ENCODE data around the gene ZBTB25. TPM values are rescaled to one million over a fixed set of nuclear protein-coding genes. Genes with fewer than 3 reads are reported as not detected.
A peak's percentile ranks its signal among the peaks of the same experiment; 100 is the strongest.

The ZBTB25 gene
- total RNA-seq, 1 experiment from 2014 or later = 10.0 TPM

DNA sequence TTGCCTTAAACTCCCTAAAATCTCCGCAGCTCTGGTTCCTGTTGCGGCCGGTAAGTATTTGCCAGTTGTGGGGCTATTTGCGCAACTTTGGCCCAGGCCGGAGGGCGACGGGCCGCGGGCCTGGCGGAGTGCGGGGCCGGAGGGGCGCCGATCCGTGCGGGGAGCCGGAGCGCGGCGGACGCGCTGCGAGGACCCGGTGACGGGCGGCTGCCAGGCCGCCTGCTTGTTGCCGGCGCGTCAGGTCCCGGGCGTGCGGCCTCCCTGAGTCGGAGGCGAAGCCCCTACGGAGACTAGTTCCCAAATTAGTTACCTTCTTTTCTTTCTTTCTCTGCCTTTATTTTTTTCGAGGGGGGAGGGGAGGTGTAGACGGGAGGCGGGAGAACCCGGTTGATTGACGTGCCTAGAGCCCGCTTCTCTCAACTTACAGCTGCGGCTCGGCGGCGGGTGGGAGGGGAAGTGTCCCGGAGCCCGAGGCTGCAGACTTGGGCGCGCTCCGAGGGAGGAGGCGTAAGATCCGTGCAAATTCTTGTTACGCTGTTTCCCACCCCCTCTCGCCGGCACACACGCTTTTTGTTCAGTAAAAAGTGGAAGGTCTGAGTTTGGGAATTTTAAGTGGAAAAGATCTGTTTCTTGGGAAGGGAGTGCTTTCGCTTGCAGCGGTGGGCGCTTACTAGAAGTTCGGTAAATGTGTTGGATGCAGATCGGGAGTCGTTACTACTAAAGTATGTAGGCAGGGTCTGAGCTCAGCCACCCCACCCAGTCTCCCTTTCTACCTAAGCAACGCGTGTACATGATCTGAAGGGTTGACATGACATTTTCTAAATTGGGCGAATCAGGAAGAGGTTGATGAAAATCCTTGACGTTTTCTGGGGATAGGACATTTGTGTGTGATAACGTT lies 1.5 kb upstream of the ZBTB25 start:
- TF ChIP-seq, protein P1, sequence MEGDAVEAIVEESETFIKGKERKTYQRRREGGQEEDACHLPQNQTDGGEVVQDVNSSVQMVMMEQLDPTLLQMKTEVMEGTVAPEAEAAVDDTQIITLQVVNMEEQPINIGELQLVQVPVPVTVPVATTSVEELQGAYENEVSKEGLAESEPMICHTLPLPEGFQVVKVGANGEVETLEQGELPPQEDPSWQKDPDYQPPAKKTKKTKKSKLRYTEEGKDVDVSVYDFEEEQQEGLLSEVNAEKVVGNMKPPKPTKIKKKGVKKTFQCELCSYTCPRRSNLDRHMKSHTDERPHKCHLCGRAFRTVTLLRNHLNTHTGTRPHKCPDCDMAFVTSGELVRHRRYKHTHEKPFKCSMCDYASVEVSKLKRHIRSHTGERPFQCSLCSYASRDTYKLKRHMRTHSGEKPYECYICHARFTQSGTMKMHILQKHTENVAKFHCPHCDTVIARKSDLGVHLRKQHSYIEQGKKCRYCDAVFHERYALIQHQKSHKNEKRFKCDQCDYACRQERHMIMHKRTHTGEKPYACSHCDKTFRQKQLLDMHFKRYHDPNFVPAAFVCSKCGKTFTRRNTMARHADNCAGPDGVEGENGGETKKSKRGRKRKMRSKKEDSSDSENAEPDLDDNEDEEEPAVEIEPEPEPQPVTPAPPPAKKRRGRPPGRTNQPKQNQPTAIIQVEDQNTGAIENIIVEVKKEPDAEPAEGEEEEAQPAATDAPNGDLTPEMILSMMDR (IDR thresholded peaks at IDR 0.05; ENCODE audit: insufficient read depth in 1 of 2, low read depth in 1 of 2, low read length in 1 of 2, severe bottlenecking in 1 of 2, unreplicated experiment in 1 of 2) = no peak
- Histone ChIP-seq H3K36me3 (ENCODE audit: control insufficient read depth, insufficient read depth, low read length) (no peaks in the 10 kb centered on the region), H3K4me1 (peaks cover 33% of the 10 kb centered on the region), H3K4me3 (ENCODE audit: low read depth, low read length) (peak overlapping the region; percentile 97), H3K27me3 (replicated peaks; ENCODE audit: control insufficient read depth, insufficient read depth, low read length) (no peaks in the 10 kb centered on the region), H3K9me3 (no peaks in the 10 kb centered on the region)
- ChIA-PET POLR2A (interaction anchor here (0.6 to 1.7 kb wide), 9 partner anchors 98 to 863 kb away, joined by 3 to 14 read pairs (median 4); partner anchors contain the start of genes MTHFD1, PLEKHG3 and WDR89), CTCF (interaction anchor here (0.6 to 0.8 kb wide), 3 partner anchors 78 to 406 kb away, joined by 3 to 4 read pairs (median 3); no protein-coding TSS in a partner anchor)
- H3K4me3 Mint-ChIP-seq (ENCODE audit: unreplicated experiment) = peak overlapping the region; percentile 78
- H3K36me3 Mint-ChIP-seq (ENCODE audit: insufficient read depth, unreplicated experiment) = peaks cover 39% of the 10 kb centered on the region
- DNase-seq = peak; percentile 88 to 90
- intact Hi-C loops (cut with micrococcal nuclease; ENCODE audit: unreplicated experiment) = loop anchor here (1.0 to 10.0 kb wide), 4 partner anchors 118 to 390 kb away; partner anchors contain the start of genes MTHFD1 and PLEKHG3
- peak overlapping the region; percentile 81 for H3K27ac Mint-ChIP-seq (ENCODE audit: unreplicated experiment)
- no peaks in the 10 kb centered on the region for H3K9me3 Mint-ChIP-seq (ENCODE audit: unreplicated experiment)
- TSS peak; percentile 42 for BruUV-seq (replicated peaks)
- H3K27me3 Mint-ChIP-seq (ENCODE audit: insufficient read depth, unreplicated experiment) = no peaks in the 10 kb centered on the region
- H3K4me1 Mint-ChIP-seq (ENCODE audit: low read depth, unreplicated experiment) = peaks cover 19% of the 10 kb centered on the region

DNA sequence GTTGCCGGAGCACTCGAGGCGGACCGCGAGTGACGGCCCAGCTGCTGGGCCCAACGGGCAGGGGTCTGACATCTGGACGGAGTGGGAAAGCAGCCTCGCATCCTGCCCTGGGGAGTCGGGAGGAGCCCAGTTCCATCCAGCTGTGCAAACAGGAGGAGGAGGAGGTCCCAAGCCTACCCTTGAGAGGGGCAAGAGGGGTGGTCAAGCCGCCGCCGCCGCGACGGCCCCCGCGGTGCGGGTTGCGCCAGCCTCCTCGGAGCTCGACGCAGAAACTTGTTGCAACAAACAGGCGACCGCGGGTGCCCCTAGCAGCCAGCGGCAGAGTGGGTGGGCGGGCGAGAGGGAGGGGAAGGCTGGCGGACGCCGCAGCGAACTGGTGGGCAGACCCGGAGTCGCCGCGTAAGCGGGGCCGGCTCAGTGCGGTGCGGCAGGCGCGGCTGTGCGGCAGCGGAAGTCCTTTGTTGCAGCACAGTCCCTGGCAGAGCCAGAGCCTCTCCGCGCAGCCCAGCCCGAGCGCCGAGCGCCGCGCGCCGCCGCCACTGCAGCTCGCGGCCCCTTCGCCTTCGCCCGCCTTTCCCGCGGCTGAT lies 765 bp upstream of the ZBTB25 start, which contains the start of gene ZBTB1:
Gene ZBTB1, plus strand, starts transcription at position 461 of the 587 bp plus-strand sequence. CDS start 16,735 bp downstream, outside the sequence.
- CTCF ChIA-PET = interaction anchor here (0.6 to 0.7 kb wide), 4 partner anchors 36 to 929 kb away, joined by 4 to 5 read pairs (median 4); partner anchors contain the start of gene HSPA2
- Mint-ChIP-seq H3K27ac (ENCODE audit: unreplicated experiment) (peak within 1 kb of the TSS; percentile 81), H3K36me3 (ENCODE audit: insufficient read depth, unreplicated experiment) (peaks cover 44% of the 10 kb centered on the region), H3K27me3 (ENCODE audit: insufficient read depth, unreplicated experiment) (no peaks in the 10 kb centered on the region), H3K4me1 (ENCODE audit: low read depth, unreplicated experiment) (peaks cover 21% of the 10 kb centered on the region), H3K4me3 (ENCODE audit: unreplicated experiment) (peak within 1 kb of the TSS; percentile 78), H3K9me3 (ENCODE audit: unreplicated experiment) (no peaks in the 10 kb centered on the region)
- peak within 1 kb of the TSS; percentile 97 for H3K4me3 ChIP-seq (ENCODE audit: low read depth, low read length)
- H3K4me1 ChIP-seq = peaks cover 33% of the 10 kb centered on the region
- no peaks in the 10 kb centered on the region for H3K27me3 ChIP-seq (replicated peaks; ENCODE audit: control insufficient read depth, insufficient read depth, low read length)
- no TSS peak for BruUV-seq (replicated peaks)
- peak; percentile 84 to 89 for DNase-seq
- POLR2A ChIA-PET = interaction anchor here (0.7 to 1.7 kb wide), 10 partner anchors 17 to 863 kb away, joined by 3 to 14 read pairs (median 6); partner anchors contain the start of genes MTHFD1, PLEKHG3 and WDR89
- intact Hi-C loops (cut with micrococcal nuclease; ENCODE audit: unreplicated experiment) = loop anchor here (1.0 to 10.0 kb wide), 4 partner anchors 117 to 390 kb away; partner anchors contain the start of genes MTHFD1 and PLEKHG3
- no peaks in the 10 kb centered on the region for H3K9me3 ChIP-seq
- TF ChIP-seq, protein P1 (IDR thresholded peaks at IDR 0.05; ENCODE audit: insufficient read depth in 1 of 2, low read depth in 1 of 2, low read length in 1 of 2, severe bottlenecking in 1 of 2, unreplicated experiment in 1 of 2) = no peak
- H3K36me3 ChIP-seq (ENCODE audit: control insufficient read depth, insufficient read depth, low read length) = no peaks in the 10 kb centered on the region

All from Caco-2 (cell line).